Femur (tissue), 1 donor: ENCODE data around the gene SLC25A31.

Experiments
- DNase-seq: peaks from one replicate; pipeline ENCODE4 v3.0.0-alpha.2; 2017

SLC25A31 gene

DNA sequence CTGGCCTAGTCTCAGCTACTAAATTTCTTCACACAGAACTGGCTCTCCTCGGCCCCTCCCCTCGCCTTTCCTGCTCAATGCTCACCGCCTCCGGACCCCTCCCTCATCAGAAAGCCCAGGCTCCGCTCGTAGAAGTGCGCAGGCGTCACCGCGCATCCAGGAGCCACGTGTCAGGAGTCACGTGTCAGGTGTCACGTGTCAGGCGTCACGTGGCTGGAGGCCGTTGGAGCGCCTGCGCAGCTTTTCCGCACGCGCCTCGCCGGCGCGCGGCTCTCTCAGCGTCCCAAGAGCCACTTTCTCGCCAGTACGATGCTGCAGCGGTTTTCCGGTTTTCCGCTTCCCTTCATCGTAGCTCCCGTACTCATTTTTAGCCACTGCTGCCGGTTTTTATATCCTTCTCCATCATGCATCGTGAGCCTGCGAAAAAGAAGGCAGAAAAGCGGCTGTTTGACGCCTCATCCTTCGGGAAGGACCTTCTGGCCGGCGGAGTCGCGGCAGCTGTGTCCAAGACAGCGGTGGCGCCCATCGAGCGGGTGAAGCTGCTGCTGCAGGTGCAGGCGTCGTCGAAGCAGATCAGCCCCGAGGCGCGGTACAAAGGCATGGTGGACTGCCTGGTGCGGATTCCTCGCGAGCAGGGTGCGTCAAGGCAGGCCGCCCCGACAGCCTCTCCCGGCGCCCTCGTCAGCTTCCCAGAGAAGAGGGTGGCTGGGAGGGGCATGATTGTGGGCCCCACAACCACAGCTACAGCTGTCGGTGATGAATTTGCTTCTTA lies at the start of gene SLC25A31:
SLC25A31 (plus strand) TSS at position 259 of the 772 bp plus-strand sequence; CDS start at position 405, 146 bp downstream.
- no peak for DNase-seq

DNA sequence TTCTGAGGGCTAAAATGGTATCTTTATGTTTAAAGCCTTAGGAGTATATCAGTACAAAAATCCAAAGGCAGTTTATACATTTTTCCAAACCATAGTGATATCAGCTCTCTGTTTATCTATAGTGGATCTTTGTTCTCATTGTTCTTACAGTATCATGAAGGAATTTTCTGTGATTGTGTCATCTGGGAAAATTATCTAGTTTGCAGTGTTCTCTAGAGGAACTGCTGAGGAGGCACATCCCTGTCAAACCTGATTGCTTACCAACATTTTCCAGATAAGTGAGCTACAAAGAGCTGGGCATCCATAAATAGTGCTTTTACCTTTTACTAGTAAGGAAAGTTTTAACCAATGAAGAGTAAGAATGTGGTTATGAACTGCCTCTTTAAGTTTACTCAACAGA lies 44.9 kb upstream of the SLC25A31 start:
- DNase-seq: no peak

DNA sequence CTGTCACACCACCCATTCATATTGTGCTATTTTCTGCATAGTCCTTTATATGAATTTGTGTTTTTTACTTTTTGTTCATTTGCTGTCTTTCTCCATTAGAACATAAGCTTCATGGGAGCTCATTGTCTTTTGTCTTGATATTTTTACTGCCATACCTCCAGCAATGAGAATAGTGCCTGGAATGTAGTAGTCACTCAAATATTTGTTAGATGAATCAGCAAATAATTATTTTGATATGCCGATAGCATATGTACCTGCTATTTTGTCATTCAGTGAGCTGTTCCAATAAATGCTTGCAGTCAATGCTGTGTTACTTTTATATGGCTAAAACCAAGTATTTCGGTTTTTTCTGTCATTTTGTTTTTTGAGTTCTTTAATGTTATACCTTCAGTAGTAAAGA lies 43.5 kb upstream of the SLC25A31 start:
- no peak for DNase-seq

DNA sequence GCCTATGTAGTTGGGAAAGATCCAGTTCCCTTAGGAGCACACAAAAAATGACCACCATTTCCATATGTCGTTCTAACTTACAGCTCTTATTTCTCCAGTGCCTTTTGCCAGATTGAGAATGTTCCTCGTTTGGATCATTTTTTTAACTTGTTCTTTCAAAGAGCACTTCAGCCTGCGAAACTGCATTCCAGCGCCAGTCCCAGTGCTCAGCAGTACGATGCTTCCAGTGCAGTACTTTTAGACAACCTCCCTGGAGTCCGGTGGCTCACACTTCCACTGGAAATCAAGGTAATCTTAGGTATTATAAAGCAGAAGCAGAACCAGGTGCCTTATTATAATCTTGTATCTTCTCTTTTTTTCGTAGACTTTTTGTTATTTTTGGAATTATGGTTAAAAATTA lies 42.6 kb upstream of the SLC25A31 start:
- no peak for DNase-seq

DNA sequence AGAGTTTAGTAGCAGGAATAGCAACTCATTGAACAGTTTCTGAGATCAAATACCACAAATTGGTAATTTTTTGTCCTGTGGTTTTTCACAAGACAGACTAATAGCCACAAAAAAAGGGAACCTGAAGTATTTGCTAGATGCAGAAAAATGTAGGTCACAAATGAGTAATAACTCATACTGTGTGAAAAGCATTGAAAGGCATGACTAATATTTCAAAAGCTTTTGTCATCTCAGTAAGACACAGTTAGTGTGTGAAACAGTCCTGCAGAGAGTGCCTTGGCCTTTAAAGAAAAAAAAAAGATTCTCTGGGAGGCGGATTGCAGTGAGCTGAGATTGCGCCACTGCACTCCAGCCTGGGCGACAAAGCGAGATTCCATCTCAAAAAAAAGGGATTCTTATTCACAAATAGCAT lies 31.4 kb upstream of the SLC25A31 start:
- DNase-seq: no peak

DNA sequence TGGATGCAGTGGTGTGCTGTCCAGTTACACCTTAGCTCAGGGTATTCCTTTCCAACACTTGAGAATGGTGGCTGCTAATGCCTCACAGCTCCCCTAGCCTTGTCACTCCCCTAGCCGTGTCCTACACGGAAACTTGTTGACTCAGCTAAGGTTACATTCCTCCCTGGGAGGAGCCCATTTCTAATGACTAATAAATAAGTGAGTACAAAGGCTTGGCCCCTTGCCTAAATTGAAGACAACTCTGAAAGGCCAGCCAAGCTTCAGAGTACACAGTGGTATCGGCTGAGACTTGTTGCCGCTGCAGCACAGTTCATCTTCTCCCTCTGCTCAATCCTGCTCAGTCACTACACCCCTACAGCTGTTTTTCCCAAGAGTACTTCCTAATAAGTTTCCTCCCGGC lies 21.2 kb upstream of the SLC25A31 start:
- no peak for DNase-seq

DNA sequence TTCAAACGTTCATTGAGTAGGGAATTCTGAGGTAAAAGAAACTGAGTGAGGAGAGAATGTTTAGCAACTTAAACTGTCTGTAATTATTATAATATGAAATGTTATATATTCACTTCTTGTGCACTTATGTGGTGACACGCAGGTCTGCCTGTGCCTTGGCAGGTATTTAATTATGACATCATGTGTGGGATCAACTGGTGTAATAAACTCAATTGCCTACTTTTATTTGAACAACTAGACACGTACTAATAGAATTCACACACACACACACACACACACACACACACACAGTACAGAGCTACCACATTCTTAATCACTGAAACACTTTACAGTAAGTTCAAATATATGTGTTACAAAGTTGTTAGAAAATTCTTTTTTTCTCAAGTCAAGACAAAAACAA lies 20.7 kb upstream of the SLC25A31 start:
- DNase-seq: no peak

DNA sequence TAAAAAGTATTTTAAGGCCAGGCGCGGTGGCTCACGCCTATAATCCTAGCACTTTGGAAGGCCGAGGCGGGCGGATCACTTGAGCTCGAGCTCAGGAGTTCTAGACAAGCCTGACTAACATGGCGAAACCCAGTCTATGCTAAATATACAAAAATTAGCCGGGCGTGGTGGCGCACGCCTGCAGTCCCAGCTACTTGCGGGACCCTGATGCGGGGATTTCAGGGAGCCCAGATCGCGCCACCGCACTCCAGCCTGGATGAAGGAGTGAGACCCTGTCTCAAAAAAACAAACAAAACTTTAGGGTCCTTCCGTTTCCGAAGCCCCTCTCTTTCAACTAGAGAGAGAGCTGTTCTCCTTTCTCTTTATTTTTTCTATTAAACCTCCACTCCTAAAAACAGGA lies 1.2 kb downstream of the SLC25A31 start:
- no peak for DNase-seq

DNA sequence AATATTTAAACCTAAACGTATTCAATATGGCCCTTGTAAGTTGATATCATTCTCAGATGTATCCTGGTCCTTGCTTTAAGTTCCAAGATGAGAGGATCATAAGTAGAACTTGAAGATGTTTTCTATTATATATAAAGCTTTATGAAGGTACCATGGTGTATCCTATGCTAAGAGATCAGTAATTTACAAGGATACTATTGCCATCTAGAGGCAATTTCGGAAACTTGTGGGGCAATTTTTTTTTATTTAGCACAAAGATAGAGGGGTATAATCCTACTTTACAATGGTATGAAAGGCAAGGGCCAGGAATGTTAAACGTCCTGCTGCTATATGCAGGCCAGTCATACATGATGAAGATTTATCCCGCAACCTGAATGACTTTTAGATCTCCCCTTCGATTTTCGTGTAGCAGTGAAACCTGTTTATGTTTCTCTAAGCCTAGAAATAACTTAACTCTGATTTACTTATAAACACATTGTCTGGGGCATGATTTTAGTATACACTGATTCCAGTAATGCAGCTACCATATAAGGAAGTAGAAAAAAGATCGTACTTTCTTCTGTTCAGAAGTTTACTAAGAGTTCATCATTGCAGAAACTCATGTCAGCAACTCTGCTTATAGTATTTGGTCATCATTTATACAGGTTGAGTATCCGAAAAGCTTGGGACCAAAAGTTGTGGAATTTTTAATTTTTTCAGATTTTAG lies 2.6 kb downstream of the SLC25A31 start:
- no peak for DNase-seq

DNA sequence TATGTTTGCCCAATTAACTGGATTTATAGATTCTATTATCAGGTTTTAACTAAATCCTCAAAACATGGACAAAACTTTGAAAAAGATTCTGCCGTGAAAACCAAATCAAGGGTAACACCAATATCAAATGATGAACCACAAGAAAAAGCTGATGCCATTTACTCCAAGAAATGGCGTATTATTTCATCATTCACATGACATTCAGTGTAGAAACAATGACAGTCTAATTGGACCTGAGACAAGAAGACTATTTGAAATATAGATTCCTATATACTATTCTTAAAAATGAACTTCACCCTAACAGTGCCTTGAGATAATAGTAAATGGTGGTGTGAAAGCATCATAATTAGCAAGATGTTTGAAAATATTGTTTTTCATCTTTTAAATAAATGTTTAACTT lies 4.8 kb downstream of the SLC25A31 start:
- DNase-seq: no peak

DNA sequence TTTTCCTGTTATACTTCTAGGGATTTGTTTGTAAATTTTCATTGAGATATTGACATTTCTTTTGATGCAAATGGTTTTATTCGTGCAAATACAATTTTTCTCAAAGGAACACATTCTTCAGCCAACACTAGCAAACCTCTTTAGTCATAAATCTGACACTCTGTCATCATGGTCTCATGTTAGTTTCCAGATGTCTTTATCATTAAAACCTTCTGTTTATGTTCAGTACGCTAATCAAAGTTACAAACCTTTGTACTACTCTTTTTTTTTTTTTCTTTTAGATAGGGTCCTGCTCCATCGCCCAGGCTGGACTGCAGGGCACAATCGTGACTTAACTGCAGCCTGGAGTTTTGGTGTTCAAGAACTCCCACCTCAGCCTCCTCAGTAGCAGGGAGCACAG lies 7.1 kb downstream of the SLC25A31 start:
- no peak for DNase-seq

DNA sequence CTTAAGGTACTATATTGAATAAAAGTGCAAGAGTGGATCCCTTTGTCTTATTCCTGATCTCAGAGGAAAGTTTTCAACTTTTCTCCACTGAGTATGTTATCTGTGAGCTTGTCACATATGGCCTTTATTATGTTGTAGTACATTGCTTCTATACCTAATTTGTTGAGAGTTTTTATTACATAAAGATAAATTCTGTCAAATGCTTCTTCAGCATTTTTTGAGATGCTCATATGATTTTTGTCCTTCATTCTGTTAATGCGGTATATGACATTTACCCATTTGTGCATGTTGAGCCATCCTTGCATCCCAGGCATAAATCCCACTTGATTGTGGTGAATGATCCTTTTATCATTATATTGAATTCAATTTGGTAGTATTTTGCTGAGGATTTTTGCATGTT lies 11.0 kb downstream of the SLC25A31 start:
- no peak for DNase-seq

DNA sequence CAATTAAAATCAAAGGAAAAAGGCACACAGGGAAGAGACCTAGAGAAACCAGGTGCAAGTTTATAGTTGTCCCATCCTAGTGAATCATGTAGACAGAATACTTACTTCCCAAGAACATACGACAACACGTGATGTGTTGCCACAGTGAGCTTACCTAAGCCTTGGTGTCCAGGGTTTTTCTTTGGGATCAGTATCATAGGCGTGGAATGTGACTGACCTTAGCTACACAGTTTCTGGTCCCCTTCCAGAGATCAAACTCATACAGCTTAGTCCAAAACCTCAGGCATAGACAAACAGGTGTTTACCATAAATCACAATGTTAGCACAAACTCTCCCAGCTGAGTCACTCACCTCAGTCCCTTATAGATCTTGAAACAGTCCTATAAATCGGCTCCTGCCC lies 17.7 kb downstream of the SLC25A31 start:
- no peak for DNase-seq

DNA sequence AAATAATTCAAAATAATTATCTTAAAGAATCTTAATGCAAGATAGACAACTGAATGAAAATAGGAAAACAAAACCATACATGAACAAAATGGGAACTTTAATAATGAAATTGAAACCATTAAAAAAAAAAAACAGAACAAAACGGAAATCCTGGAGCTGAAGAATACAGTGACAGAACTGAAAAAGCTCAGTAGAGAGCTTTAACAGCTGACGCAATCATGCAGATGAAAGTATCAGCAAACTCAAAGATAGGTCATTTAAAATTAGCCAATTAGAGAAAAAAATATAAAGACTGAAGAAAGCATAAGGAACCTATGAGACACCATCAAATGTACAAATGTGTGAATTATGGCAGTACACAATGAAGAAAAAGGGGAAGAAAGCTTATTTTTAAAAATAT lies 18.8 kb downstream of the SLC25A31 start:
- DNase-seq: no peak

DNA sequence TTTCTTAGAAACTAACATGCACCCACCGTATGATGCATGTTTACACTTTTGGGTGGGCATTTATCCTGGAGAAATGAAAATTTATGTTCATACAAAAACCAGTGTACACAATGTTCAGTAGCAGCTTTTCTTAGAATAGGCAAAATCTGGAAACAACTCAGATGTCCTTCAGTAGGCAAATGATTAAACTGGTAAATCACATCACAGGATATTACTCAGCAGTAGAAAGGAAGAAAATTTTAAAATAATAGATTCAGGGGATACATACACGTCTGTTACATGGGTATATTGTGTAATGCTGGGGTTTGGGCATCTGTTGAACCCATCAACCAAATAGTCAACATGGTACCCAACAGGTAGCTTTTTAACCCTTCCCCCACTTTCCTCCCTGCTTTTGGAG lies 26.7 kb downstream of the SLC25A31 start:
- no peak for DNase-seq

DNA sequence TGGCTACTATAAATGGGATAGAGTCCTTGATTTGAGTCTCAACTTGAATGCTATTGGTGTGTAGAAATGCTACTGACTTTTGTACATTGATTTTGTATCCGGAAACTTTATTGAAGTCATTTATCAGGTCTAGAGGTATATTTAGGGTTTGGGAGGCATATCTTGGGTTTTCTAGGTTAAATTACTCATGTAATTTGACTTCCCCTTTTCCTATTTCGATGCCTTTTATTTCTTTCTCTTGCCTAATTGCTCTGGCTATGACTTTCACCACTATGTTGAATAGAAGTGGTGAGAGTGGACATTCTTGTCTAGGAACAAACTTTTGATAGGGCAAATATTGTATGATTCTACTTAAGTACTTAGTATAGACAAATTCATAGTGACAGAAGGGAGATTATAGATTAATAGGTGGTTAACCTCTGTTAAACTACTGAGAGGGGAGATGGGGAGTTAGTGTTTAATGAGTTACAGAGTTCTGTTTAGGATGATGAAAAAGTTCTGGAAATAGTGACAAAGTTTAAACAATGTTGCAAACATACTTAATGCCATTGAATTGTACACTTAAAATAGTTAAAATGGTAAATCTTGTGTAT lies 29.1 kb downstream of the SLC25A31 start:
- DNase-seq: no peak

DNA sequence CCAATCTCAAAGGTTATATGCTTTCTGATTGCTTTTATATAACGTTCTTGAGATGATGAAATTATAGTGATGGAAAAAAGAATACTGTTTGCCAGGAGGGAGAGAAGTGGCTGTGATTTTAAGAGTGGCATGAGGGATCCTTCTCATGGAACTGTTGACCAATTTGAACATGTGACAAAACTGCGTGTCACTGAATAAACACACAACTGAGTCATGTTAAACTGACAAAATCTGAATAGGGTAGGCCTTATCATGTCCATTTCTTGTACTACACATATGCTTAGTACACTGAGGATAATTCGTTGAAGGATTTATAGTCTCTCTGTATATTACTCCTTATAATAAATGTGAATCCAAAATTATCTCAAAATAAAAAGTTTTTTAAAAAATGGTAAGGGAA lies 29.7 kb downstream of the SLC25A31 start:
- DNase-seq: no peak

DNA sequence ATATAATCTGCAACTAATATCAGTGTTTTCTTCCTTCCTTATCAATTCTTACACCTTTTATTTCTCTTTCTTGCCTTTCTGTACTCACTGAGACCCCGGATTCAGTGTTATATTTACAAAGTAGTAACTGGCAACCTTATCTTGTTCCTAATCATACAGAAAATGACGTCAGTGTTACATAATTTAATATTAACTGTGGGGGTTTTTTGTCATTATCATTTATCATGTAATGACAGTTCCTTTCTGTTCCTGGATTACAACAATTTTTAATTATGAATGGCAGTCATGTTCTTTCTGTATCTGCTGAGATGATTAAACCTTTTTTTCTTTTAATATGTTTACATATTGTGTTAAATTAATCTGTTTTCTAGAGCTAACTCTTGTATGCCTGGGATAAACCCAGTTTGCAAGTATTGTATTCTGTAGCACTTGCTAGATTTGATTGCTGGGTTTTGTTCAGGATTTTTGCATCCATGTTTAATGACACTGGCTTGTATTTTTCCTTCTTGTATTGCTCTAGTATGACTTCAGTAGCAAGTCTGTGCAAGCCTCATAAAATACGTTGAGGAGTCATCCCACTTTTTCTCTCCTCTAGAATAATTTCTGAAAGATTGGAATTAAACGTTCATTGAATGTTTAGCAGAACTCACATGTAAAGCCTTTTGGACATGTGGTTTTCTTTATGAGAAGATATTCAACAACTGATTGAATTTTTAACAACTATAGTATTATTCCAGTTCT lies 41.5 kb downstream of the SLC25A31 start:
- DNase-seq: no peak

DNA sequence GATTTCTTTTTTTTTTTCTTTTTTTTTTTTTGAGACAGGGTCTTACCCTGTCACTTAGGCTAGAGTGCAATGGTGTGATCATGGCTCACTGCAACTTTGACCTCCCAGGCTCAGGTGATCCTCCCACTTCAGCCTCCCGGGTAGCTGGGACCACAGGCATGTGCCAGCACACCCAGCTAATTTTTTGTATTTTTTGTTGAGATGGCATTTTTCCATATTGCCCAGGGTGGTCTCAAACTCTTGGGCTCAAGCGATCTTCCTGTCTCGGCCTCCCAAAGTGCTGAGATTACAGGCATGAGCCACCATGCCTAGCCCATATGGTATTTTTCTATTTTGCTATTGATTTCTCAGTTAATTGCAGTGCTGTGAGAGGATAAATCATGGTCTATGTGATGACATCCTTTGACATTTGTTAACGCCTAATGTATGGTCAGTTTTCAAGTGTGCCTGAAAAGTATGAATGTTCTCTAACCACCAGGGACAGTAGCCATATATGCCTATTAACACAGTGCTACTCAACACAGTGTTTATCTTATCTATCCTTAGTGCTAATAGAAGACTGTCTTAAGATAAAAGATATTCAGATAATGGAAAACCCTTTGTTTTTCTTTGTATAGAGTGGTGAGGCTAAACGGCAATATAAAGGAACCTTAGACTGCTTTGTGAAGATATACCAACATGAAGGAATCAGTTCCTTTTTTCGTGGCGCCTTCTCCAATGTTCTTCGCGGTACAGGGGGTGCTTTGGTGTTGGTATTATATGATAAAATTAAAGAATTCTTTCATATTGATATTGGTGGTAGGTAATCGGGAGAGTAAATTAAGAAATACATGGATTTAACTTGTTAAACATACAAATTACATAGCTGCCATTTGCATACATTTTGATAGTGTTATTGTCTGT lies 42.8 kb downstream of the SLC25A31 start:
- DNase-seq: no peak

DNA sequence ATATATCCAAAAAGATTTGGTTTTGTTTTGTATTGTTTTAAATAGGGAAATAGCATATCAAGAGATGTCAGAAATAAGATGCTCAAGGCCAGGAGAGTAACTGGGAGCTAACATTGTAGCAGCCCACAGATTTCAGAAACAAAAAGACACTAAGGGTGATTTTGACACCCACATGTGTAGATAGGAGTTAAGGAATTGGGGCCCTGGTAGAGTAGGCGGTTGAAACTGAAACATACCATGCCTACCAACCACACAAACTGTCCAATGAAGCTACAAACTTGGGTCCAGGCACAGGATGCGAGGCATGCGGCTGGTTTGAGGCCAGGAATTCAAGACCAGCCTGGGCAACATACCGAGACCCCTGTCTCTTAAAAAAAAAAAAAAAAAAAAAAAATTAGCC lies 45.6 kb downstream of the SLC25A31 start:
- DNase-seq: no peak

DNA sequence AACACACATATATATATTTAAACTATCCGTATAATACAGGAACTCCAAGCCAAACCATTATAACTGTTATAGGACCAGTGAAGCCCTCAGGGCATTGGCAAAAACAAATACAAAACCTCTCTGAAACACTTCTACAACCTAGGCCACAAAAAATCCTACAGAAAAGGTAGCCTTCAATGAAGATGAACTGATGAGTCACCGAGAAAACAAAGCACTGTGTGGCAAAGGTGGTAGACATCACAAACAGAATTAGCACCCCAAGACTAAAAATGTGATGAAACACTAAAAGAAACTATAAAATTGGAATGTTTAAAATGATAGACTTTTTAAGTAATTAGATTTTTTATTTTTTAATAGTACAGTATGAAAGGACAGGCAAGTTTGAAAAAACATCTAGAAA lies 46.4 kb downstream of the SLC25A31 start:
- no peak for DNase-seq

DNA sequence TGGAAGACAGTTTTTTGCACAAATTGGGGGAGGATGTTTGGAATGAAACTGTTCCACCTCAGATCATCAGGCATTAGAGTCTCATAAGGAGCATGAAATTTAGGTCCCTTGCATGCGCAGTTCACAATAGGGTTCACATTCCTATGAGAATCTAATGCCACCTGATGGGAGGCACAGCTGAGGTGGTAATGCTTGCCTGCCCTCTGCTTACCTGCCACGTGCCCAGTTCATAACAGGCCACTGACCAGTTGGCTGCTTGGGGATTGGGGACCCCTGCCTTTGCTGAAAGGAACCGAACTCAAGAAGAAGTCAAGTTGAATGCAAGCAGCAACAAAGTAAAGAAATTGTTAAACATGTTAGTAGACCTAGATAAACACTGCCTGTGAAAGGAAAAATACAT lies 47.3 kb downstream of the SLC25A31 start:
- no peak for DNase-seq
